HG02852 (cell line): ENCODE results near the gene ALCAM.

ENCODE experiments used
- ATAC-seq: cut with Tn5 transposase; IDR thresholded peaks from one replicate; pipeline ENCODE4 v1.9.1; 2021; ENCODE audit warnings: mild to moderate bottlenecking, moderate library complexity; ENCODE audit not compliant: unreplicated experiment

Gene ALCAM

DNA sequence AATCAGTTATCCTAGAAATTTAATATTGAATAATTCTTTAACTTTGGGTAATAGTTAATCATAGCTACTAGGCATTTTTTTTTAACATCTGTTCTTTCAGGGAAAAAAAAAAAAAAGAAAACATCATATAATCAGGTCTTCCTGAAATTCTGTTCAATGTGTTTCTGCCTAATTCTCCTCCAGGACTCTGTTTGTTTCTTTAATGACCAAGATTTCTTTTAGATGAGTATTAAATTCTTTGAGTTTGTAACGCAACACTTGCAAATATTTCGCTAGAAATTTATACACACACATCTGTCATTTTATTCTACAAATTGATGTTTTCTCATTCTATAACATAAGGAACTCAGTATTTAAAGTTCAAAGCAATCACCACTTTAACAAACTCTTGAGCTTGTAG is 56.7 kb downstream of the ALCAM start:
- ATAC-seq, result no peak

DNA sequence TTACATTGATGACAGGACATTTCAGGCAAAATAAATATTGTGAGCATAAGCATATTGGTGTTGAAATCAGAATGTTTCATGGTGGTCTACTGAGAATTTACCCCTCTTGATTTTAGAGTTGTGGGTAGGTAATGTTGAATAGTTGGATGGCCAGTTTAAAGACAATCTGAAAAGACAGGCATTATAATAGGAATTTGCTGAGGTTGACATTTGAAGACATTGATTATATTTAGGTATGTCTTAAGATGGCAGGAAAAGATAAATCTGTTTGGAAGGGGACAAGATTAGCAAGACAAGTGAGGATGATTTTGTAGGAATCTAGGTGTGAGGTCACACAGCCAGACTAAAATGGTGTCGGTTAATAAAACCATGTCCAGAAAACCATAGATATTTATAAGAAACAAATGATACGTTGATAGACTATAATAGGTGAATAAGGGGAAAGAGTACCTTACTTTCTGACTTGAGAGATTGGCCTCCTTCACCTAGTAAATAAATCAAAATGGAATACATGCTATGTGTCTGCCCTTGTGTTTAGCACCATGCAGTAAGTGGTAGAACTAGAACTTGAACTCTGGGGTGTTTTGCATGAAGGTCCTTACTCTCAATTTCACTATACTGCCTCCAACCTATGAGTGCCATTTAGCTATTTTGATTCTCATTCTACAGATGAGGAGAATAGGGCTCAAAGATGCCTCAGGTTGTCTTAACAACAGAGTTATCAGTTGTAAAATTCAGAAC is 57.9 kb downstream of the ALCAM start:
- no peak for ATAC-seq

DNA sequence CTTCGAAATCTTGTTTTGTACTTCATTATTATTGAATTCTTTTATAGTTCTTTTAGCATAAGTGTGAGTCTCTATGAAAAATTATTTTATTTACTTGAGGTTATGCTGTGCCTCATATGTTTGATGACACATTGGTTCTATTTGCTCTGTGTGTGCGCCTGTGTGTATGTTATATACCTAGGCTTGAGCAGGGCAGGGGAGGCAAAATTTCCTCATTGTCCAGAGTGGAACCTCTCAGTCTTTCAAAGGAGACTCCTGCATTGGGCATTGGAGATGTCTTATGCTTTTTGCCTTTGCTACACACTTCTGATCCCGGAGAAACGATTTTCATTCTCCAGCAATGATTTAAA is 58.4 kb downstream of the ALCAM start:
- no peak for ATAC-seq

DNA sequence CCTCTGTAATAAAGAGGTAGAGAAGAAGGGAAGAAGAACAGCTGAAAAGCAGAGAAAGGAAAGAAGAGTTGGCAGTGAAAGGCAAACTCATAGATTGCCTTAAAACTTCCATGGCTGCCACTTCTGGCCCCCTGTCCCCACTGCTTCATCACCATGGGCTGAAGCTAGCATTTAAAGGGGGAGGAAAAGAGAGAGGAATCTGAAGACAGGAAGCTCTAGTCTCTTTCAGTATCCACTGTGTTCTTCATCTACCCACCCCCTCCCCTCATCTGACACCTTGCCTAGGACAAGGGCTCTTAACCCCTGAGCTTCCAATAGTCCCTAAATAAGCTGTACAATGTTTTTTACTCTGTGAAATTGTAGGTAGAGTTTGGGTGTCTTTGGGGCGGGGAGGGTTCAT is 60.6 kb downstream of the ALCAM start:
- ATAC-seq, result no peak

DNA sequence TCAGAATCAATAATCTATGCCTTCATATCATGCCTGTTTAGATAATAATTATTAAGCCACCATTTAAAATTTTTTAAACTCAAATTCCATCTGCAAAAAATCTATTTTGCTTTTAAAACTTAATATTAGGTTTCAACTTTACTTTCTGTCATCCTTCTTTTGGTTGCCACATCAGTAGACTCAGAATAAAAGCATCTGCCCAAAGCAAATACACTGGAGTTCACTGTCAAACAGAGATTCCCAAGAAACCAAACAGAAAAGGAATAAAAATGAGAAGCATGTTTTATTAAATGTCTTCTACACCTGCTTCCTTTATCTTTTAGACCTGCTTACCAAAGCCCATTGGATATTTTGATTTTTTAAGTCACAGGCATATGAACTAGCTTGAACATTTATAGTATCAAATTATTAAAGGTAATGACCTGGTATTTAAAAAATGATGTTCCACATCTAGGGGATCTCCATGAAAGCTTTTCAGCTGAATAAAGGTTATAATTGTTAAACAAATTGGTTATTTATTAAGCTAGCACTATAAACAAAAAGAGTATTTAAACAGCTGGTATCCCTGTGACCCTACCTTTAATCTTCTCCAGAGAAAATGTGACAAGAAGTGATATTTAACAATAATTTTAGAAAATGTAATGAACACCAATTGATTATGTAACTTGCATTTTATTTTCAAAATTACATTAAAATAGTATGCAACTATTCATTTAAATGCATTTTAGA is 62.5 kb downstream of the ALCAM start:
- ATAC-seq, result no peak

DNA sequence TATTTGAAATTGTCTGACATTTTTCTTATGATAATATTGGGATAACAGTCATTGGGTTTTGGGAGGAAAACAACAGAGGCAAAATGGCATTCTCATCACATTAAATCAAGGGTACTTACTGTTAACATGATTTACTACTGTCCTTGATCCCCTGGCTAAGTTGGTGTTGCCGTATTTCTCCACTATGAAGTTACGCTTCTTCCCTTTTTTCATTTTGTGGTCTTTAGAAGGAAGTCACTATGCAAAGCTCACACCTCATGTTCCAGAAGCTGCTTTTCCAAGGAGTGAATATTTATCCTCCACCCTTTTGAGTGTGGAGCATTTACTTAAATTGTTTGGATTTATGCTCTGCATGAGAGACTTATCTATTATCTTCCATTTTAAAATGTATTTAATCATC is 63.7 kb downstream of the ALCAM start:
- ATAC-seq, result no peak

DNA sequence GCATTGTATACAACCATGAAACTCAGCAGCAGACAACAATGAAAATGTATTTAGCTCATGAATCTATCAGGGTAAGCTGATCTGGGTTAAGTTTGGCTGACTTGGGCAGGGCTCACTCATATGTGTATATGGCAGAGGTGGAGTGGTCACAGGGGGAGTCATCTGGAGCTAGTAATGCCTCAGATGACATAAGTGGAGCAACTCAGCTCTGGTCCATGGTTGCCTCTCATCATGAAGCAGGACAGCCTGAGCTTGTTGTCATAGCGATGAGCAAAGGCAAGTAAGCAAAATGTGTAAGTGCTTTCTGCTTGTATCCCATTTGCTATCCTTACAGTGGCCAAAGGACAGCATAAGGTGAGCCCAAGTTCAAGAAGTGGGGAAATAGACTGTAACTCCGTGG is 64.5 kb downstream of the ALCAM start:
- ATAC-seq, result no peak

DNA sequence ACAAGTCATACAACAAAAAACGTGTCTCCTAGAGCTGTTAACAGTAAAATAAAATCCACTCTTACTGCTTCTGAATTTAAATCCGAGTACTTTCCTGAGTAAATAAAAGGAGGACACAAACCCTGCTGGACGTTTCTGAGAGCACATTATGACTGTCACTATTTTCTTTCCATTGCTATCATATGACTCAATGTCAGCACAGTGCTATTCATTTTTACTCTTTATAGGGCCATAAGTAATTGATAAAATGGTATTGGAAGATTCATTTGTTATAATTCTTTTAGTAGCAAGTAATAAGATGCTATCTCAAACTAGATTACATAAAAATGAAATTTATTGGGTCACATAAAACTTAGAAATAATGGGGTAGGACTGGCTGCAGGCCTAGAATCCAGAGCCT is 68.6 kb downstream of the ALCAM start:
- ATAC-seq, result no peak

DNA sequence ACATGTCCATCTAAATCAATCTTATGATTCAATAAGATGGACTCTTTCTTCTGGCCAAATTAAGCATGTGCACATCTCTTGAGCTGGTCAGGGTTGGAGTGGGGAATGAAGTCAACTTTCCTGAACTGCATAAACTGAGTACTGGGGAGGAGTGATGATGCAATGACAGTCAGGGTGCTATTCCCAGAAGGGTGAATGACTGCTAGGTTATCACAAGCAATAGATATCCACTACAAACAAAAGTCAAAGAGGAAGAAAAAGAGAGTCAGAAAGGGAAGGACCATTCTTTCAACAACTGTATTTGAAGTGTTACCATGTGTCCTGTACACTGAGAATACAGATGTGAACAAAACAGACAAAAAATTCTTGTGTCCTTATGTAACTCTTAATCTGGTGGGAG is 70.0 kb downstream of the ALCAM start:
- no peak for ATAC-seq

DNA sequence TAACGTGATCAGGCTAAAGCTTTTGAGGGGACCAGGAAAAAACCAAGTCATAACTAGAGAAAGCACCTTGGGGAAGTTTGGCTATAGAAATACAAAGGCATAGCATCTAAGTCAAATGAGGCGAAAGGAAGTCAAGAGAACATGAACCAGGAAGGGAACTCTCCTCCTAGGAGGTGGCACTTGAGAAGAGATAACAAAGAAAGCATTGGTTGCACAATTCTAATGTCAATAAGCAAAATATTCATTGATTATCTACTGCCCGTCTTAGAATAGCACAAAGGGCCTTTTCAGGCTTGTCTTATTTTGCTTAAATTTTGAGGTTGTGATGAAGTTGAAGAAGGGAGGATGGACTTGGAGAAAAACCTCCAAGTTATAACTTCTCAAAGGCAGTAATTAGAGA is 73.4 kb downstream of the ALCAM start:
- no peak for ATAC-seq

DNA sequence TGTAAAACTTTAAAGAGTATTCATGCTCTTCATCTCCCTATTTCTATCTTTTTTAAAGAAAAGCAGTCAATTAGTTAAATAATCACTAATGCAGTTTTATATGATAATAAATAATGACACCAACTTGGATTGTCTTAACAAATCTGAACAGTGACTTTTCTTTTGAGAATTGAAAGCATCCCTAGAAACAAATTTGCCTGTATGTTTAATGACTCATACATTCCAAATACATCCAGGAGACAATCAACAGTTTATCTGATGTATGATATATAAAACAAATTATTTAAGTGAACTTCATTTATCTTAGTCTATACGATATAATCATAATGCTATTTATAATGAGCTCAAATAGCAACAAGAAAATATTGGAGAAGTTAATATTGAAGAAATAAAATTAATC is 78.0 kb downstream of the ALCAM start:
- no peak for ATAC-seq

DNA sequence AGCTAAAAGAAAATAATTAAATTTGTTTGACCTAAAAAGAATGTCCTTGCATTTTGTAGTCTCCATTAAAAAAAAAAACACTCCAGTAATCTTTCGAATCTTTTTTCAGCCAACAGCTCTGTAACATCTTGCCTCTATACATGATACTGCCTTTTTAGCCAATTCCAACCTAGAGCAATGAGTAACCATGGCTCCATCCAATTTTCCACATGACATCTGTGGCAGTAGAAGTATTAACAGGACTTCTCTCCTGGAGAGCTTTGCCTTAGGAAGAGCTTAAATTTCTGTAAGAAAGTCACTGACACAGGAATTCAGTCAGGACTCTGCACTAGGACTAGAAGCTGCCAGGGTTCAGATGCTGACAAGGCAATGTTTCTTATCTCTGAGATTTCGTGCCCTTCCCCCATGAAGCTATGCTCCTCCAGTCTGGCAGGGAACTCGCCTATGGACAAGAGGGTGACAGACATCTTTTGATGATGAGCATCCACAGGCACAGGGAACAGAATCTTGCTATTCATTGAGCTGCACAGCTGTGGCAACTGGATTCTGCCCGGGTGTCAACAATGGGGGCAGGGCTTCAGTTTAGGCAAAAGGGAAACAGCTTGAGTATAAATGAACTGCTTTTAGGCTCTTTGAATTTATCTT is 81.8 kb downstream of the ALCAM start:
- no peak for ATAC-seq

DNA sequence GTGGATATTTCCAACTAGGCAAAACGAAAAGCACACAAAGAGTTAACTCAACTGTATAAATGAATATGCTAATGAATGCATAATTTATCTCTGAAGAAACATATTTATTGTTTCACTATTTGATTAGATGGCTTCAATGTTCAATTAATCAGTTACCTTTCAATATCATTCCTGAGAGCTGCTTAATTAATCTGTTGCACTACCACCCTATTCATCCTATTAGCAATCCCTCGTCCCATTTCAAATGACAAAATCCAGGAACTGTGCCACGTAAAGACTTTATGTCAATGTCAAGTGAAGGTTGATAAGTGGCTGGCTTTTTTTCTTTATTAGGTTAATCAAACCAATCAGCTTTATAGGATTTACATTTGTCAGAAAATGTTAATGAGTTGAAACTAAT is 82.7 kb downstream of the ALCAM start:
- no peak for ATAC-seq

DNA sequence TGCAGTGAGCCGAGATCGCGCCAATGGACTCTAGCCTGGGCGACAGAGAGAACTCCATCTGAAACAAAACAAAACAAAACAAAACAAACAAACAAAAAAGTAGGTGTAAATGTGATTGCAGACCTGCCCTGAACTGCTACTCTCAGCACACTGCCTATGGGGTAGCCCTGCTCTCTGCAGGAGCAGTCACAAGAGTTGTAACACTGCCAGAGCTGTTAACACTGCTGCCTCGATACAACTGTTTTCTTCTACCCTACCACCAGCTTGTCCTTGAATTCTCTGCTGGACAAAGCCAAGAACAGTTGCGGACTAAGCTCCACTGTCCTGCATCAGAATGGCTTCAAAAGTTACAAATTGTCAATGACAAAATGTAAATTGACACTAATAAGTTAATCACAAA is 89.3 kb downstream of the ALCAM start:
- ATAC-seq, result no peak

DNA sequence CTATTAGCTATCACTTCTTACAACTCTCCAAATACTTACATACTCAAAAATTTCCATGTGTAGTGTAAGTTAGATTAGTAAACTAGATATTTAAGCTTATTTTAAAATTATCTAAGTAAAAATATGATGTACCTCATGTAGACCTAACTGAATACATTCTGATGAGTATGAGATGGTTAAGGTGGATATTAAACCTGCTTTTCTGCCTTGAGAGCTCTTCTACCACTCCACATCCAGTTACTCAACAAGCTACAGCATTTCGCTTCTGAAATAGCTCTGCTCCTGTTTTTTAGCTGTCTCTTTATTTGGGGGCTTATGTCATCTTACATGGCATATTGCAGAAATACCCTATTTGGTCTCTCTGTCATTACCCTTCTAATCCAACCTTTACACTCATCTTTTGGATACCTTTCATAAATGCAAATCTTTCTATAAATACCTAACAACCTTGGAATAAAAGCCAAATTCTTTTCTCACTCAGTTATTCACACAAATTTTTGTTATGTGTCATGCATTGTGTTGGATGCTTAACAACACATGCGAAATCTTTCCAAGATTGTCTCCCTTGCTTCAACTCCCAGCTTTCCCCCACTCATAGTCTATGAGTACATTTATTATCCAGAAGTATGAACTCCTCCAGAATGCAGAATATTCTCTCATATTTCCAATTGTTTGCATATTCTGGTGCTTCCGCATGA is 92.0 kb downstream of the ALCAM start:
- ATAC-seq, result no peak

DNA sequence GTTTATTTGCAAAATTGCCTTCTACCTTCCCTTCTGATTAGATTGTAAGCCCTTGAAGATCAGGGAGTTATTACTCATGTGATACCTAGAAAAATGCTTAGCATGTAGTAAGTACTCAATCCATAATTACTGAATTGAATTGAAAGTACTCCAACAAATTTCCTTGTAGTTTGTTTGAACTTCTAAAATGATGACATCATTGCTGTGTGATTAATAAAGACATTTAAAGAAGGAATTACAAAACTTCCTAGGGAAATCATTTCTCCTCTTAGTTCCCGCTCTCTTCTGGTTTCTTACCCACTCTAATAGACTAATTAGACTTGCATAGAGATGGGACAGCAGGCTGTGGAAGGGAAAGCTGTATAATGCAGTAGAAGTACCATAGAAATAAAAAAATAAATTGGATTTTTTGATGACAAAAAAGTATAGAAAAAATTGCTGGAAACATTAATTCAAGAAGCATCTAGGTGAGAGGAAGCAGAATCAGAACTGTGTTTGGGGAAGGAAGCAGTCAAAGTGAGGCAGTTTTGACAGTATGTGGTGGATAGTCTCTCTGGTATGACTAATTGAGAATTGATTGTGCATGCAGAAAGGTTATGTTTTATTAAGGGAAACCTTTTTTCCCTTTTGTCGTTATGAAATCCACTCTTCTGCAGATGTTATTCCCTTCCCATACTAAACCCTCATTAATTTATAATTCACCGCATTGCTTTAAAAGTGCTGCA is 93.0 kb downstream of the ALCAM start:
- ATAC-seq, result no peak

DNA sequence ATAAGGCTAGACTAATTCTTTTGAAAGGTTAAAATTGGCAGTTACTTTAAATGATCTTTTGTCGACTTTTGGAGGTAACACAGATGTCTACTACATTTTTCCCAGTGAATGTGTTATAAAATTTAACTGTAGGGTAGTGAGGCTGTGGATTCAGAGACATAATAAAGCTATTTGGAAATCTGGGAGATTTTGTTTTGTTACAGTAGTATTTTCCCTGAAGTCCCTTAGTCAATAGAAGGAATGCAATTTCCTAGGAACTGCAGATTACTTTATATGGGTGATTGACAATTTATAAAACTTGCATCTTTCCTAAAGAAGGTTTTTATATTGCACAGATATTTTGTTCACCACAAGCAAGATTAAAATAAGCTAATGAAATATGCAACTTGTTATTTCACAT is 96.9 kb downstream of the ALCAM start:
- ATAC-seq, result no peak

DNA sequence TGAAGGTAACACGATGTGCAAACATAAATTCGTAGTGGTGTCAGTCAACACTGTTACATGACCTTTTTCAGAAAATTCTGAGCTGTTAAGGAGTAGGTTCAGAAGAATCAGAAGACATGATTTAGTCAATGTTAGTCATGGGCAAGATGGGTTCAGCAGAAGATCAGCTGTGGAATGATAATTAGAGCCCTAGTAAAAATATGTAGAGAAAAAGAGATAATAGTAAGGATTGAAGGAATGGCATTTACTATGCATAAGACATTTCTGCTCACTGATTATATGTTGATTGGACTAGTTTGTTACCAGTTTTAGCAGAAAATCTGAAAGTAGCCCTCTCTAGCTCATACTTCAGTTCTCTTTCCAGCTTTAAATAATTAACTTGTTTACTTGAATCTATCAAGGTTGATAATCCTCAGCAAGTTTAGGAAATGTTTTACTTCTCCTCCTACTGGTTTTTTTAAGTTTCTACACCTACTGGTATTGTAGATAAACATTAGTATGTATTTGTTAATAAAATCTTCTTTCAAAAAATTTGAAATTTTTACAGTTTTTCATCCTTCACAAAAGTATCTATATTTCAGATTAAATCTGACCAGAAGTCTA is 98.6 kb downstream of the ALCAM start:
- no peak for ATAC-seq

DNA sequence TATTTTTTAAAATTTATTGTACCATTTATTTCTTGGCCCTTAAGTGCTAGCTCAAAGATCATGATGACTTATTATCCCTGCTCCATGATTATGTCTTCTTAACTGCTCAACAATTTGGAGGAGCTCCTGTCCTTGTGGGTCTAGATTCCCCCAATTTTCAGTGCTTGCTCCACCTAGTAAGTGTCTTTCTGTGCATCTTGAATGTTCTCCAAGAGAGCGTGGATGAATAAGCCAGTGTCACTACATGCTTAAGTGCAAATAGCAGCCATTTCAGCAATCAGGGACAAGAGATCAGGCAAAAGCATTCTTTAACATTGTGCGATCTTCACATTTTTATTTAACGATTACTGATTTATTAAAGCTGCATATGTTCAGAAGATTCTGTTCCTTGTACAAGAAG is 99.4 kb downstream of the ALCAM start:
- ATAC-seq, result no peak

DNA sequence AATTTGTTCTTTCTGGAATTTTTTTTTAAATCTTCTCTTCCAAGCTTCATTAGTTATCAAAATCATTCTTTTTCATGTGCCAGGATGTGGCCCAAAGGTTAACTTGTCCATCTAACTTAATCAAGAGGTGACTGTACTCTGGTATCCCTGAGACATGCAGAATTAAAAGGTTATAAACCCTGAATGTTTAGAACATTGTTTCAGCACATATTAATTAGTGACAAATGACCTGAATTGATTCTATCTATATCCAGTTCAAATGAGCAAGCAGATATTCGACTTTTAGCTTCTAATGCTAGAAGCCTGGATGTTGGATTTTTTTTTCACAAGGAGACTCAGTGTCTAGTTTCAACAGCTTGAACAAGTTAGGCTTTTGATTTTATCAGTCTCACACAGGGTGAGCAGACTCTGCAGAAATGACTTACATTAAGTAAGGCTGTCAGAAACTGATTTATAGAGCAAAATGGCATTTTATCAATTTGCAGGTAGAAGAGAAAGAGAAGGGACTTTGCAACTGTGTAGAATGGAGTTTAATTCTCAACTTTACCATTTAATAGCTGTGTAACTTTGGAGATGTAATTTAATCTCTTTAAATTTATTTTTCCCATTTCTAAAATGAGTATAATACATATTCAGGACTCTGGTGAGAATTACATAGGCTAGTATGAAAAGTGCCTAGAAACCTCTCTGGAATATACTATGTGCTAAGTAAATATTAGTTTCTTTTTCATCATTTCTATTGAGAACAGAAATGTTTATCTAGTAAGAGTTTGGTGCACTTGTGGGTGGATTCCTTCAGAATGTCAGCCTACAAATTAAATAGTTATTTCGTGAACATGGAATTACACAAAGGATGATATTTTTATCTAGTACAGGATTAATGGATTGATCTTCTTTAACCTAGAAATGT is 100.0 kb downstream of the ALCAM start:
- no peak for ATAC-seq
